Measurements from ENCODE around the gene NHEJ1. TPM values are rescaled to one million over a fixed set of nuclear protein-coding genes. Genes with fewer than 3 reads are reported as not detected.

Gene NHEJ1
- total and polyA plus RNA-seq, 2 donors (not counting 3 experiments of a cell fraction or from before 2014, with no cell fraction given): 12.8 to 12.9 TPM

GRCh38 chr2:219181531-219181930 lies 20.9 kb upstream of the NHEJ1 start:
- intact Hi-C loops (cut with micrococcal nuclease): no loop called here
- no TSS peak for BruUV-seq (replicated peaks)
- Histone ChIP-seq H3K9me3 (replicated peaks; ENCODE audit: control insufficient read depth, insufficient read depth, low read length) (no peaks in the 10 kb centered on the region), H3K36me3 (ENCODE audit: control insufficient read depth in 2 of 2, extremely low read depth in 1 of 2, insufficient read depth in 2 of 2, low read length in 2 of 2) (peaks cover 15 to 39% of the 10 kb centered on the region in 2 experiments), H3K9ac (replicated peaks; ENCODE audit: extremely low read depth, insufficient read depth, low read length) (no peak overlapping the region), H3K4me3 (replicated peaks in 1 of 3; ENCODE audit: insufficient read depth in 1 of 3, low read depth in 1 of 3, low read length in 3 of 3) (no peak overlapping the region), H3K27me3 (ENCODE audit: control insufficient read depth in 2 of 2, insufficient read depth in 2 of 2, low read length in 2 of 2) (no peaks in the 10 kb centered on the region), H4K20me1 (replicated peaks; ENCODE audit: control insufficient read depth, extremely low read depth, insufficient read depth, low read length) (no peaks in the 10 kb centered on the region), H3K79me2 (ENCODE audit: control insufficient read depth, insufficient read depth, low read length) (peaks cover 16% of the 10 kb centered on the region), H2AFZ (ENCODE audit: low read depth, low read length) (no peak overlapping the region), H3K4me1 (ENCODE audit: control insufficient read depth, extremely low read depth, insufficient read depth, low read length) (peaks cover 18% of the 10 kb centered on the region), H3K4me2 (ENCODE audit: insufficient read depth, low read length) (no peak overlapping the region), H3K9me1 (replicated peaks; ENCODE audit: control insufficient read depth, extremely low read depth, insufficient read depth, low read length) (no peaks in the 10 kb centered on the region), H3K27ac (ENCODE audit: insufficient read depth, low read depth, low read length) (no peak overlapping the region)
- DNase-seq (ENCODE audit: low read depth, low spot score) (no peak), FAIRE-seq (no peak)
- no peak for TF ChIP-seq MYC (IDR thresholded peaks at IDR 0.05; ENCODE audit: low read depth, low read length)
- no peak for TF ChIP-seq POLR2A (IDR thresholded peaks at IDR 0.05; ENCODE audit: low read depth, low read length)
- no peak for TF ChIP-seq EZH2 (IDR thresholded peaks at IDR 0.05; ENCODE audit: borderline replicate concordance, low read depth, low read length, severe bottlenecking)
- no peak for TF ChIP-seq GATA2 (IDR thresholded peaks at IDR 0.05; ENCODE audit: insufficient read depth, insufficient read length, low read depth, low read length)
- TF ChIP-seq MAX (IDR thresholded peaks at IDR 0.05; ENCODE audit: insufficient read depth, insufficient read length): no peak
- TF ChIP-seq CTCF (IDR thresholded peaks at IDR 0.05; ENCODE audit: extremely low read depth in 1 of 2, insufficient read depth in 1 of 2, low read depth in 1 of 2, low read length in 2 of 2): no peak
- CTCF ChIA-PET: interaction anchor here (1.4 to 2.2 kb wide), 3 partner anchors 10 to 152 kb away, joined by 3 to 10 read pairs (median 4); no protein-coding TSS in a partner anchor
- POLR2A ChIA-PET: no interaction called here
- dilution Hi-C loops (cut with MboI; ENCODE audit: extremely low pct_ligation_motif_present, low sequenced_read_pairs): no loop called here
